A673 (cell line): ENCODE data around the gene CASP5.

ENCODE experiments used
- EZH2 ChIP-seq: fragments of 200-600 bp; sonication (generic); IDR thresholded peaks from 2 replicates; pipeline ENCODE4 v1.6.1; 2017; ENCODE audit warnings: borderline replicate concordance, low read depth, mild to moderate bottlenecking, mixed read lengths, antibody characterized with exemption, low read length; ENCODE audit not compliant: poor library complexity, severe bottlenecking
- TF ChIP-seq, protein P1 (sequence below): fragments of 300-800, 200-600 bp; sonication (generic); conservative IDR thresholded peaks from 2 replicates; pipeline ENCODE4 v1.5.1; 2017; ENCODE audit warnings: low read depth, mild to moderate bottlenecking, antibody characterized with exemption, low read length, moderate library complexity, mixed read lengths

DNA sequence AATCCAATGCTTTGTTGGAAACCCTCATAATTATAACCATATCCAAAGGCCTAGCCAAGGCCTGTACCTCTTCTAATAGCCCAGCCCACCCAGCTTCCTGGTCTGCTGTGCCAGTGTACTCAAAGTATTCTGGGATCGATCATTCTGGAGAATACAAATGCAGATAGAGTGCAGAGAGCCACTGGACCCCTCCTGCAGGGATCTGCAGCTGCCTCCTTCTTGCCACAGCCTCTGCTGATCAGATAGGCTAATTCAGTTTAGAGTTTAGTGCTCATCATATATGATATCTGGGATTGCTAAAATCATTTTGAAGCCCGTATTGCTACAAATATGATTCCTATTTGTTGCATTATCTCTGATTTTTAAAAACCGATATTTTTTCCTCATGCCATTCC is 17.5 kb downstream of the CASP5 start:
- TF ChIP-seq, protein P1, sequence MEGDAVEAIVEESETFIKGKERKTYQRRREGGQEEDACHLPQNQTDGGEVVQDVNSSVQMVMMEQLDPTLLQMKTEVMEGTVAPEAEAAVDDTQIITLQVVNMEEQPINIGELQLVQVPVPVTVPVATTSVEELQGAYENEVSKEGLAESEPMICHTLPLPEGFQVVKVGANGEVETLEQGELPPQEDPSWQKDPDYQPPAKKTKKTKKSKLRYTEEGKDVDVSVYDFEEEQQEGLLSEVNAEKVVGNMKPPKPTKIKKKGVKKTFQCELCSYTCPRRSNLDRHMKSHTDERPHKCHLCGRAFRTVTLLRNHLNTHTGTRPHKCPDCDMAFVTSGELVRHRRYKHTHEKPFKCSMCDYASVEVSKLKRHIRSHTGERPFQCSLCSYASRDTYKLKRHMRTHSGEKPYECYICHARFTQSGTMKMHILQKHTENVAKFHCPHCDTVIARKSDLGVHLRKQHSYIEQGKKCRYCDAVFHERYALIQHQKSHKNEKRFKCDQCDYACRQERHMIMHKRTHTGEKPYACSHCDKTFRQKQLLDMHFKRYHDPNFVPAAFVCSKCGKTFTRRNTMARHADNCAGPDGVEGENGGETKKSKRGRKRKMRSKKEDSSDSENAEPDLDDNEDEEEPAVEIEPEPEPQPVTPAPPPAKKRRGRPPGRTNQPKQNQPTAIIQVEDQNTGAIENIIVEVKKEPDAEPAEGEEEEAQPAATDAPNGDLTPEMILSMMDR = no peak
- TF ChIP-seq EZH2 = no peak
